Kidney tubule cell (primary cell): Measurements from ENCODE around the gene AK2.

Experiments
- DNase-seq: peaks from one replicate; pipeline ENCODE4 v3.0.0-alpha.2; 2018; ENCODE audit warnings: low spot score

AK2 gene

DNA sequence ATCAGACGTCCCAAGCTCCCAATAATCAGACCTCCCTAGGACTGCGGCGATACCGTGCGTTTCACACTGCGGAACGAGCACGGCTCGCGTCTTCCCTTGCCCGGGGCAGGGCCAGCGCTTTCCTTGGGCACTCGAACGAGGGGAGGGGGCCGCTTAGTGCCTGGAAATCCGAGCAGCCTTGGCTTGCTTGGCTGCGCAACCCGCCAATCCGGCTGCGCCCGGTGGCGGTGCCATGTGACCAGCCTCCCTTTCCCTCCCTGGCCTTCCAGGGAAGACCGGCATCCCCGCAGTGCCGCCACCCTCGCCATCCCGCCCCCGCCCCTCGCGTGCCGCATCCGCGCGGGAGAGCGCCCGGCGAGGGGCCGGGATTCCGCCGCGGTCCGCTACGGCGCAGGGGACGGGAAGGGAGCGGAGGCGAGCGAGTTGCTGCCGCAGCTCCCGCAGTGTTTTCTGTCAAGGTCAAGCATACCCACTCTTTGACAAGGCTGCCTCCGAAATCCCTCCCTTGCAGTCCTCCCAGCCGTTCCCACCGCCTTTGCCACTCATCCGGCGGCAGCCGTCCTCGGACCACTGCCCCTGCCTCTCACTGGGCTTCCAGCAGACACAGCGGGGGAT is 63.8 kb downstream of the AK2 start:
- peak; percentile 35 for DNase-seq

DNA sequence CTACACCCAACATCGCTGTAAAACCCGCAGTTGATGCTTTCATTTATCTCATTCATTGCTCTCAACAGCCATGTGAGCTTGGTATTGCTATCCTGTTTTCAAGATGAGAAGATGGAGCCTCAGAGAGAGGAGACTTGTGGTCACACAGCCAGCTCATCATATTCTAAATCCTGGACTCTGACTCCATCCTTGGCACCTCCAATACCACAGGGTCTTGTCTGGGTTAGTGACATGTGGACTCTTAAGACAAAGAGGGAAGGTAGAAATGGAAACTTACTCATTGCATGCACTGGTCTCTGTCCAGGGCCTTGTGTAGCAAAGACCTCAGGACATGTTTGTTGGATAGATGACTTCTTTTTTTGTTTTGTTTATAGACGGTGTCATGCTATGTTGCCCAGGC is 65.1 kb downstream of the AK2 start:
- no peak for DNase-seq

DNA sequence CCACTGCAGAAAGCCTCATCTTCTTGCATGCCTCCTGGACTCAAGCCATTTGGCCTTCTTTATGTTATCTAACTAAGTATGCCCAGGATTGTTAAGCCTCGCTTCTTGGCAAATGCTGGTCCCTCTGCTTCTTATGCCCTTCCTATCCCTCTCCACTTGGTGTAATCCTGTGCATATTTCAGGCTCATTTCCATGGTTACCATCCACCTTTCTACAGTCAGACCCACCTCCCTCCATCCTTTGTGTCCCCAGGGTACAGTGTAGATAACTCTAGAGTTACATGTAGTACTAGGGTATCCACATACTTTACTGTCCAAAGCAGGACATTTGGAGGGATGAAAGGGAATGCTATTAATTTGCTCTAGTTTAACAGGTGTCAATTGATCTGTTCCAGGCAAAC is 65.5 kb downstream of the AK2 start:
- DNase-seq = no peak

DNA sequence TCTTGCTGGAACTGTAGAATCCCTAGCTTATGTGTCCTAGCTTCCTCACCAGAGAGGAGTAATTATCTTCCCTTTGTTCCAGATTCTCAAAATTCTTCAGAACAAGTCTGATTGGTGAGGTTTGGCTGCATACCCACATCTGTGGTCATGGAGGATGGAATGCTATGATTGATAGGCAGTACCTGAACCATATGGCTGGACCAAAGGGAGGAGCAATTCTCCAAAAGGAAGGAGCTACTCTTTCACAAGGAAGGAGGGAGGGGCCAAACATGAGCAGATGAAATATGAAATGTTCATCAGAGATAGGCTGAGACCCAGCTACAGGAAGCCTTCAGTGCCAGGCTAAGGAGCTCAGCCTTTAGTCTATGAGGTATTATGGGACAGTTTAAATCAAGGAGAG is 67.1 kb downstream of the AK2 start:
- peak; percentile 34 for DNase-seq

DNA sequence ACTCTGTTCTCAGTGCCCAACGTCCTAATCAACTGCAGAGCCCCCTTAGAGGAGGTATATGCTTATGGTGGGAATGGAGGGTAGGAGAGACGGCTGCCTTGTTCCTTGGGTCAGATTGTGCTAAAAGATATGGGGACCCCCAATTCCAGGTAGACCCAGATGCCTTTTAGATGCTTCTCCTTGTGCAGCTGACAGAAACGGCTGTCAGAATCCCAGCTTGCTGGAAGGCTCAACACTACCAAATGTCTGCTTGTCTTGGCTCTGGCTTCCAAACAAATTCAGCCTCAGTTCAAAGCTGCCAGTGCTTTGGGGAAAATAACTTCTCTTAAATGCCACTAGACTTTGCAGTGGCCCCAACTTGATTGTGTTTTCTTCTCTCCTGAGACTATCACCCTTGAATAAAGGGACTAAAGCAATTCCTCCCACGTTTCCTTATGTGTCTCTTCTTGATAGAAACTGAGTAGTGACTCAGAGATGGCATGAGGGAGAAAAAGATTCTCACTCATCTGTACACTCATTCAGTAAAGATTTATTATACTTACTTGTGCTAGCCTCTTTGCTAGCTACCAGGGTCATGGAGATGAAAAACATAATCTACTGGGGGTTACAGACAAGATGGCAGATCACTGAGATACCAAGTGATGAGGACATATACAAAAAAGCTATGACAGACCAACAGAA is 68.7 kb downstream of the AK2 start:
- DNase-seq = peak; percentile 82

DNA sequence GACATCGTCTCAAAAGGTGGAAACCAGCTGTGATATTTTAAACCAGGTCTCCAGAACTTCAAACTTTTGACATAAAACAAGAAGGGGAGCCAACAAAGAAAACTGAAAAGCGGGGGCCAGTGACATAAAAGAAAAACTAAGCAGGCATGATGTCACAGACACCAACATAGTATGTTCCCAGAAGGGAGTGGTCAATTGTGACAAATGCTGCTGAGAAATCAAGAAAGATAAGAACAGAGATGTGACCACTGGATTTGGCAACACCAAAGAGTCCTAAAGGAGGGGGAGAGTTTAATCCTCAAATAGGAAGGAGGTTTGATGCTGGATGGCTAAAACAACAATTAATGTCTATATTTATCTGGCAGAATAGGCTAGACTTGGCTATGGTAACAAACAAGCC is 69.8 kb downstream of the AK2 start:
- no peak for DNase-seq

DNA sequence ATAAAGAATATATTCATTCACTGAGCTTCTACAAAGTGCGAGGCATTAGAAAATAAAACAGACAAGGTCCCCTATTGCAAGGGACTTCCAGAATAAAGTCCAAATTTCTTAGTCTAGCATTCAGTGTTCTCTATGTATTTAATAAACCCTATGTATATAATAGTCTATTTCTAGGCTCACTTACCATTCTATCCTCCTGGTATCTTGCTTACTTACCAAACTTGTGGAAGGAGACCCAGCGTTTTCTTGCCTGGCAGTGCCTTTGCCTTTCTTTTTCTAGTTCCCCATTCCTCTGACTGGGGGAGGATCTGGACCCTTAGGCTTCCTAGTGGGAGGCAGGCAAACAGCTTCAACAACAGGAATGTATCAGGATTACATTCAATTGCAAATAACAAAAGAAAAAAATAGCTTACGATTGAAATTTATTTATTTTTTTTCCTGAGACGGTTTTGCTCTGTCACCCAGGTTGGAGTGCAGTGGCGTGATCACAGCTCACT is 71.4 kb downstream of the AK2 start:
- DNase-seq = no peak

DNA sequence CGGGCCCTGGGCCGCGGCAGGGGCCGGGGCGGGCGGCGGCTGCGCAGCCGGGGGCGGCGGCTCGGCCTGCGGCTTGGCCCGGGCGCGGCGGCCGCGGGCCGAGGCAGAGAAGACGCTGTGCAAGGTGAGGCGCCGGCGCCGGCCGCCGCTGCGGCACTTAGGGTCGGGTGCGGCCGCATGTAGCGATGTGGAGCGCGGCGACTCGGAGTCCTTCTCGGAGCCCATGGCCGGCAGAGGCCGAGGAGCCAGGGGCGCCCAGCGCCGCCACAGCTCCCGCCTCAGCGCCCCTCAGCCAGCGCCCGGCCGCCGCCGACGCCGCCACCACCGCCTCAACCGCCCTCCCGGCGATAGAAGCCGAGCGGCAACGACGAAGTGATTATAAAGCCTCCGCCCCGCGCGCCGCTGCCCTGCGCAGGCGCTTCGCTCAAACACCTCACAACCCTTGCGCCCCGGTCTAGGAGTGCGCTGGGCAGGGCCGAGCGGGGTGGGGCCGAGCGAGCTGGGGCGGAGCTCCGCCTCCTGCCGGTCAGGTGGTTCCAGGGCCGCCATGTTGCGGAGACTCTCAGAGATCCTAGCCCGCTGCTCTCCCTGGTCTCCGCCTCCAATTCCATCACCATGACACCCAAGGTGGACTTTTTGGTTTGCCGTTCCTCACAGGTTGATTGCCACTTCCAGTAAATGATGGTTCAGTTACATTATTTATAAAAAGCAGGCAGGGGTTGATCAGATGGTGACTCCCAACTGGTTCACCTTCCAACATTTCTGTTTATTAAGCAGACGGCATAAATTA is 72.0 kb downstream of the AK2 start, which contains the start of gene RNF19B:
Gene RNF19B, minus strand, starts transcription at position 349 of the 790 bp plus-strand sequence. Its CDS starts 124 bp downstream, at position 225.
- peak; percentile 97 for DNase-seq

DNA sequence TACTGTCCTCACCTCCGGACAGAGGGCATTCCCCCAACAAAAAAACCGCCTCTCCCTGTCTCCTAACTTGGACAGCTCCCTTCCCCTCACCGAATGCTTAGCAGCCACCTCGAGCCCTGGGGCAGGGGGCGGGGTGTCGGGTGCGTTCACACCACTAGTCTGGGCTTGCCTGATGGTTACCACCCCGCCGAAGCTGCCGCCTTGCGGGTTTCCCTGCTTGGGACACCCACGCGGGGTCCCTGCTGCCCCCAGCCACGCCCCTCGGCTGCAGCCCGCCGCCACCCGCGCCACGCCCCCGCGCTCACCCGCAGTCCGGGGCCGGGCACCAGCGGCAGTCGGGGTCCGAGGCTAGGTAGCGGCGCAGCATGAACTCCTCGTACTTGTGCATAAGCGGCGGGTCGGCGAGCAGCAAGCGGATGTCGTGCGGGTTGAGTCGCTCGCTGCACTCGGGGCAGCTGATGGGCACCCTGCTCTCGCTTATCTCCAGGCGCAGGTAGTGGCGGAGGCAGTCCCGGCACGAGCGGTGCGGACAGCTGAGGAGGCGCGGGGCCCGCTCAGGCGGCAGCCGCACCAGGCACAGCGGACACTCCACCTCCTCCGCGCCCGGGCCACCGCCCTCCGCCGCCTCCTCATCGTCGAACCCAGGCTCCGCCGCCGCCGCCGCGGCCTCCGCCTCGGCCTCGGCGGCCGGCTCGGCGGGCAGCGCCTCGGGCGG is 72.8 kb downstream of the AK2 start:
- peak; percentile 58 for DNase-seq

DNA sequence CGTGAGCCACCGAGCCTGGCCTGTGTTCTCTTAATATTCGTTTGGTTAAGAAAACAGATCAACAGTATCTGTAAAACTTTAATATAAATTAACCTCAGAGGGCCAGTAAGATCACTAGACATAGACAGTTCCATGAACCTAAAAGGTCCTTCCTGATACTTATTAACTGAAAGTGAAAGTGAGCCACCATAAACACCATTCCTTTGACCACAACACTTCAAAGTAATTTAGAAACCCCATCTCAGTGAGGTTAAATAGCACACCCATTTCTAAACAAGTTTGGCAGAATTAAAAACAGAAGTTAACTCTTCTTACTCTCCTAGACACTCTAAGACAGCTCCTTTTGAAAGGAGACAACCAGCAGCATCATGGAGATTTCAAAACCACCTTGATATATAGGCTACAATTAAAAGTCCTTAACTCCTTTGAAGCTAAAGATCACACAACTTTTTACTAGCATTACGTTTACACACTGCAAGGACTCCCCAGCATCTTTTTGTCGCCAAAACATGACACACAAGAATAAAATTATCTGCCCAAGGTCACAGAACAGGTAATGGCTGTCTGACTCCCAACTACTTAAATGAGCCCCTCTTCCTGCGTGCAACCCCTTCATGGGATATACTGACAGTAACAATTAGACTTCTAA is 74.3 kb downstream of the AK2 start:
- peak; percentile 56 for DNase-seq

DNA sequence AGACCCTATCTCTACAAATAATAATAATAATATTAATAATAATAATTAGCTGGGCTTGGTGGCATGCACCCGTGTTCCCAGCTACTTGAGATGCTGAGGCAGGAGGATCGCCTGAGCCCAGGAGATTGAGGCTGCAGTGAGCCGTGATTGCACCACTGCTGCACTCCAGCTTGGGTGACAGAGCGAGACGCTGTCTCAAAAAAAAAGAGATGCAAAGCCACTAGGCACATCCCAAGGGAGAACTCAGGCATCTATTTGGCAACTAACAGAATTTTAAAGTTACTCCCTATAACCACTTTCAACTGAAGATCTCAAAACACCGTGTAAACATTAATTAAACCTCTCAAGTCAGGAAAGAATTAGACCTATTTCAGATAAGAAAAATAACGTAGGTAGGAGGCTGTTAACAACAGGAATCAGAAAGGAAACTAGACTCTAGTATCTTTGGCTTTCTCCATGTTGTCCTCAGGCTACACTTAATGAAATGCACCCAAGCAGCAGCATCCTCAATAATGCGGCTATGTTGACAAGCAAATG is 75.8 kb downstream of the AK2 start:
- no peak for DNase-seq

DNA sequence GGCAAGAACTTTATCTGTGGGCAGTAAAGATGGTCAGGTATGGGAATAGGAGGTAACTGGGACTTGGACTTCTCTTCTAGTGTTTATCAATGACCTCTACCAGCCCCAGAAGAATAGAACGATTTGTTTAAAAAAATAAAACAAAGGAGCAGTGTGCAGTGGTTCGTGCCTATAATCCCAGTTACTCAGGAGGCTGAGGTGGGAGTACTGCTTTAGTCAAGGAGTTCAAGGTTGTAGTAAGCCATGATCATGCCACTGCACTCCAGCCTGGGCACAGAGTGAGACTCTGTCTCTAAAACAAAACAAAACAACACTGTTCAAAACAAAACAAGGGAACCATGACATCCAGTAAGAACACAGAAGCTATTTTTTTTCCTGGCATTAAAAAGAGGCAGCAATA is 76.3 kb downstream of the AK2 start:
- DNase-seq = no peak

DNA sequence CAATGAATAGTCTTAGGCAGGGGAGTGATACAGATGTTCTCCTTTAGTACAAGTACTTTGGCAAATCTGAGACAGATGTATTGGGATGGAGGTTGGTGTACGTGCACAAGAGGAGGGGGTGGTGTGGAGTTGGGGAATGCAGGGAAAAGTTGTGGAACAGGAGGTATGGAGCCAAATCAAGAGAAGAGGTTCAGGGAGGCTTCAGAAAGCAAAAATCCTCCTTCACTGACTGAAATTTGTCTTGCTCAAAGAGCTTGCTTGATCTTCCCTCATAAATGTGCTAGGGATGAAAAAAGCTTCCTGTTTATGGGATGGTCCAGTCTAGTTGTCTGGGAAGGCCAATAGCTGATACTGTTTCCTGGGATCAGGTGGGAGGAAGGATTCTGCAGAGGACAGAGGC is 77.9 kb downstream of the AK2 start:
- DNase-seq = no peak
